HG03521 (cell line): ENCODE results near the gene ZNF397.
A peak's percentile ranks its signal among the peaks of the same experiment; 100 is the strongest.

Experiments used
- ATAC-seq: cut with Tn5 transposase; IDR thresholded peaks from one replicate; pipeline ENCODE4 v1.9.1; 2021; ENCODE audit warnings: mild to moderate bottlenecking, moderate library complexity; ENCODE audit not compliant: unreplicated experiment

Gene ZNF397

GRCh38 chr18:35245719-35246317 lies 5.0 kb downstream of the ZNF397 start:
- no peak for ATAC-seq

- no peak for ATAC-seq
Observed at GRCh38 chr18:35246831-35247230, 6.0 kb downstream of the ZNF397 start.

- no peak for ATAC-seq
Observed at GRCh38 chr18:35247412-35248249, 6.8 kb downstream of the ZNF397 start.

GRCh38 chr18:35248429-35248828 lies 7.6 kb downstream of the ZNF397 start:
- no peak for ATAC-seq

DNA sequence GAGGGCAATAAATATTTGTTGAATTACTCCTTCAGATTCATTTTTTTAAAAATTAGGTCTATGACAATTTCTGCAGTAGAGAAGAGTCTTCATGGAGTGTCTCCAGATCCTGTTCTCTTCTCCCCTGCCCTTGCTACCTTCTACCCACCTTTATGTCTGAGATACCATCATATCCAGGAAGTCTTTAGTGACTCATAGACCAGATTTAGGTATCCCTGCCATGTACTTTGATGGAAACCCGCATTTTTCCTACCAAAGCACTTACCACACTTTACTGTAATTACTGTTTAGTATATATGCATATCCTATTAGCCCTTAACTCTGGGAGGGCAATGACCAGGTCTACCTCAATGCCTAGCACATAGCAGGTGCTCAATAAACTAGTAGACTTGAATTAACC lies 11.6 kb downstream of the ZNF397 start:
- ATAC-seq, result no peak

- no peak for ATAC-seq
Observed at GRCh38 chr18:35253655-35254287, 12.9 kb downstream of the ZNF397 start.

DNA sequence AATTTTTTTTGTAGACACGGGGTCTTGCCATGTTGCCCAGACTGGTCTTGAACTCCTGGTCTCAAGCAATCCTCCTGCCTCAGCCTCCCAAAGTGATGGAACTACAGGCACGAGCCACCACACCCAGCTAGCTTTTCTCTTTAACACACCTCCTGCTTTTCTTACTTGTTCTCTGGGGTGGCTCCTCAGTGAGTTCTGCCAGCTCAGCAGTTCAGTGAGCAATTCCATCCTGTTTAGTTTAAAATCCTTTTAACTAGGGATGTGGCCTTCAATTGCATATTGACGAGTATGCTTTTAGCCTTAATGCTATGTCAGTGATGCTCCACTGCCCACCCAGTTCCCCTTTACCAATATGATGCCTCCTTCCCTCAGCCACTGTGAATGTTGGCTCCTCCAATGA lies 16.1 kb downstream of the ZNF397 start:
- ATAC-seq, result no peak

- ATAC-seq, result no peak
Observed at GRCh38 chr18:35264409-35264808, 23.6 kb downstream of the ZNF397 start.

DNA sequence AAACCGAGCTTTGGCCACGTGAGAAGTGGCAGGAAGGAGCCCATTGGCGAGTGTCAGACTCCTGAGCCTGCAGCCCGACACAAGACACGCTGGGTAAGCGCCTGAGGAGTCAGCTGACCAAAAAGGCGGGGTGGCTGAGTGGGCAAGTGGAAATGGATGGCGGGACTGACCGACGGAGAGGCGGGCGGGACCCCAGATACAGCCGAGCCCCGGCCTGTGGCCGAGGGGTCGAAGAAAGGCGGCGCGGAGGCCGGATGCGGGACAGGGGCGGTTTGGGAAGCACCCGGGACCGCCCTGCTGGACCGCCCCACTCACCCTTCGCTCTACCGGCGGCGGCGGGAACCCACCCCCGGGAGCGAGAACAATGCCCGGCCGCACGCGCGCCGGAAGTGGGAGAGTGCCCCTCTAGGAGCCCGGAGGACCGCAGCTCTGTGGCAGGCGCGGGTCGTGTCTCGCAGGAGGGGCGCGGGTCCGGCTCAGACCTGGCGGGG lies 26.4 kb downstream of the ZNF397 start:
- ATAC-seq, result no peak

GRCh38 chr18:35267809-35268208 lies 27.0 kb downstream of the ZNF397 start:
- ATAC-seq, result no peak

GRCh38 chr18:35268821-35269220 lies 28.0 kb downstream of the ZNF397 start:
- ATAC-seq, result no peak

DNA sequence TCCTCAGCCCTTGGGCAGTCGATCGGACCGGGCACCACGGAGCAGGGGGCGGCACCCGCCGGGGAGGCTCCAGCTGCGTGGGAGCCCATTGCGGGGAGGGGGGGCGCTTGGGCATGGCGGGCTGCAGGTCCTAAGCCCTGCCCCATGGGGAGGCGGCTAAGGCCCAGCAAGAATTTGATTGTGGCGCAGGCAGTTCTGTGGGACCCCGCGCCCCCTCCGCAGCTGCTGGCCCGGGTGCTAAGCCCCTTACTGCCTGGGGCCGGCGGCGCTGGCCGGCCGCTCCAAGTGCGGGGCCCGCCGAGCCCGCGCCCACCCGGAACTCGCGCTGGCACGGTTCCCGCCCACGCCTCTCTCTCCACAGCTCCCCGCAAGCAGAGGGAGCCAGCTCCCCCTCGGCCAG lies 30.8 kb downstream of the ZNF397 start:
- no peak for ATAC-seq

GRCh38 chr18:35276267-35276666 lies 35.4 kb downstream of the ZNF397 start:
- no peak for ATAC-seq

- ATAC-seq, result no peak
Observed at GRCh38 chr18:35277633-35278032, 36.8 kb downstream of the ZNF397 start.

GRCh38 chr18:35278085-35278484 lies 37.3 kb downstream of the ZNF397 start:
- ATAC-seq, result no peak

GRCh38 chr18:35278969-35279368 lies 38.1 kb downstream of the ZNF397 start:
- ATAC-seq, result no peak

DNA sequence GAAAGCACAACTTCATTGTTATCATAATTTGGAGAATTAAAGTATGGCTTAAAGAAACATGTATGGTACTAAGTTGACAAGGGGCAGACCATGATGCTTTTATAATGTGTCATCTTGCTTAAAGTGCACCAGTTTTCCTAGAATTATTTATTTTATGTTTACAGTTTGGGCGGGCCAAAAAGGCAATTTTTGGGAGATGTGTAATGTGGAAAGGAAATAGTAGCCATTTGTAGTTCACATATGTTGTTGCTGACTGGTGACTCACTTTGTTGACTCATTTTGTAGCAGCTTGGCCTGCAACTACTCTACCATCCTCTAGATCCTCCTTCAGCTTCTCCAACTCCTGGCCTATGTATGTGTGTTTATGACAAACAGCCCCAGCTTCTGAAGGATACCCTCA lies 41.5 kb downstream of the ZNF397 start:
- ATAC-seq, result no peak

GRCh38 chr18:35283923-35284794 lies 43.3 kb downstream of the ZNF397 start:
- no peak for ATAC-seq

DNA sequence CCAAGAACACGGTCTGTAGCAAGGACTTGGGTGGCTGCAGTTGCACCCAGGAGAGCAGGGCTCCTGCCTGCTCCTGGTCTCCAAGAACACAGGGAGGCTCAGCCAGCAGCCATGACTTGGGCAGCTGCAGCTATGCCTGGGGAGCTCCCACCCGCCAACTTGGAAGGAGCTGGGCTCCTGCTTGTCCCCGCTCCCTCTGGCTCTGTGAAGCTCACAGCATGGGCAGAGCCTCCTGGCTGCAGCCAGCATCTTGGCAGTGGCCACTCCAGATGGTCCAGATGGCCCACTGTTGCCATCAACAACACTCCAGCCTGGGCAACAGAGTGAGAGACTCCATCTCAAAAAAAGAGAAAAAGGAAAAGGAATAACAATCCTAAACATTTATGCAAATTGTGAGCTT lies 44.0 kb downstream of the ZNF397 start:
- no peak for ATAC-seq

DNA sequence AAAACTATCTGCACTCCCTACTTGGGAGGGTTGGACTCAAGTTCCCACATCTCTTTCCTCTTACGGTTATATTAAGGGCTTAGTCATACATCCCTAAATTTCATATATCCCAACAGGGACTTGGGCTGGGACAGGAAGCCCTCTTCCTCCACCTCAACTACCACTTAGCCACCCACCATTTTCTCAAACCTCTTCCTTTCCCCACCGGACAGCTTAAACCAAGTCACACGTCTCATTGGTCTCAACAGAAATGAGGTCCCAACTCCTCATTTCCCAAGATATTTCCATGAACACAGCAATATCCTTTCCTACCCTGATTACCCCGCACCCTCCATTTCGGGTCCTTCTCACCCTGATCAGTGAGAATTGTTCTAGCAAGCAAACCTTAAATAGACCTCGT lies 48.5 kb downstream of the ZNF397 start:
- no peak for ATAC-seq

GRCh38 chr18:35289727-35290093 lies 48.9 kb downstream of the ZNF397 start:
- ATAC-seq, result peak; percentile 29
